ENCODE data around the gene DRD4. TPM values are rescaled to one million over a fixed set of nuclear protein-coding genes. Genes with fewer than 3 reads are reported as not detected.

The DRD4 gene
- total RNA-seq, 2 donors from 2014 or later = 0.68 TPM

GRCh38 chr11:657691-658126 is 20.6 kb downstream of the DRD4 start:
- TF ChIP-seq CTCF (IDR thresholded peaks at IDR 0.05) = no peak
- no peak for TF ChIP-seq POLR2A (IDR thresholded peaks at IDR 0.05)
- TF ChIP-seq POLR2AphosphoS5 (IDR thresholded peaks at IDR 0.05) = no peak
- no peak for DNase-seq (ENCODE audit: low spot score)
- Histone ChIP-seq H3K4me1 (replicated peaks) (no peaks in the 10 kb centered on the region), H3K27me3 (replicated peaks; ENCODE audit: insufficient read depth) (no peaks in the 10 kb centered on the region), H3K4me3 (no peak overlapping the region), H3K27ac (peak overlapping the region in 1 of 2 donors; percentile 14), H3K9me3 (no peaks in the 10 kb centered on the region), H3K36me3 (no peaks in the 10 kb centered on the region)
- intact Hi-C loops (cut with DNase I) = no loop called here
- 77% methylated on average over 14 of the region's 14 CpGs for WGBS

GRCh38 chr11:659532-660085 is 22.5 kb downstream of the DRD4 start:
- Histone ChIP-seq H3K36me3 (no peaks in the 10 kb centered on the region), H3K4me1 (replicated peaks) (no peaks in the 10 kb centered on the region), H3K4me3 (no peak overlapping the region), H3K9me3 (no peaks in the 10 kb centered on the region), H3K27ac (no peak overlapping the region), H3K27me3 (replicated peaks; ENCODE audit: insufficient read depth) (no peaks in the 10 kb centered on the region)
- TF ChIP-seq CTCF (IDR thresholded peaks at IDR 0.05) (no peak), POLR2AphosphoS5 (IDR thresholded peaks at IDR 0.05) (no peak), POLR2A (IDR thresholded peaks at IDR 0.05) (no peak)
- 86% methylated on average over 16 of the region's 16 CpGs for WGBS
- DNase-seq (ENCODE audit: low spot score) = no peak
- intact Hi-C loops (cut with DNase I) = loop anchor here (10.0 kb wide), 1 partner anchor 125 kb away; no protein-coding TSS in a partner anchor

GRCh38 chr11:660281-660680 is 23.2 kb downstream of the DRD4 start:
- TF ChIP-seq CTCF (IDR thresholded peaks at IDR 0.05) (no peak), POLR2AphosphoS5 (IDR thresholded peaks at IDR 0.05) (no peak), POLR2A (IDR thresholded peaks at IDR 0.05) (no peak)
- intact Hi-C loops (cut with DNase I) = loop anchor here (10.0 kb wide), 1 partner anchor 125 kb away; no protein-coding TSS in a partner anchor
- Histone ChIP-seq H3K9me3 (no peaks in the 10 kb centered on the region), H3K27ac (no peak overlapping the region), H3K27me3 (replicated peaks; ENCODE audit: insufficient read depth) (no peaks in the 10 kb centered on the region), H3K36me3 (no peaks in the 10 kb centered on the region), H3K4me3 (no peak overlapping the region), H3K4me1 (replicated peaks) (no peaks in the 10 kb centered on the region)
- DNase-seq (ENCODE audit: low spot score) = no peak
- WGBS = 77% methylated on average over 19 of the region's 19 CpGs

GRCh38 chr11:660681-661444 is 23.8 kb downstream of the DRD4 start:
- Histone ChIP-seq H3K27ac (no peak overlapping the region), H3K4me1 (replicated peaks) (no peaks in the 10 kb centered on the region), H3K36me3 (no peaks in the 10 kb centered on the region), H3K4me3 (no peak overlapping the region), H3K9me3 (no peaks in the 10 kb centered on the region), H3K27me3 (replicated peaks; ENCODE audit: insufficient read depth) (no peaks in the 10 kb centered on the region)
- no peak for DNase-seq (ENCODE audit: low spot score)
- 91% methylated on average over 19 of the region's 19 CpGs for WGBS
- no peak for TF ChIP-seq CTCF (IDR thresholded peaks at IDR 0.05)
- TF ChIP-seq POLR2A (IDR thresholded peaks at IDR 0.05) = no peak
- no peak for TF ChIP-seq POLR2AphosphoS5 (IDR thresholded peaks at IDR 0.05)
- intact Hi-C loops (cut with DNase I) = loop anchor here (10.0 kb wide), 1 partner anchor 124 kb away; no protein-coding TSS in a partner anchor

Data from prostate gland (tissue), 2 donors.